HCT116 (cell line): ENCODE results near the gene APAF1. TPM values are rescaled to one million over a fixed set of nuclear protein-coding genes. Genes with fewer than 3 reads are reported as not detected.

Source experiments
- ATAC-seq: fragments of 200-7000 bp; cut with Tn5 transposase; 2 replicates; pipeline ENCODE4 v1.9.1; 2020; ENCODE audit warnings: mild to moderate bottlenecking, moderate library complexity
- BruUV-seq: library from RNA; stranded (reverse); fragments of 400-500 nt; replicated peaks from 2 replicates; lab custom pipeline; 2021; lab: Mats Ljungman, UMichigan
- CTCF ChIA-PET: fragments of 300-600 bp; sonication (Branson Sonifier 250); formaldehyde crosslinking; loops from one replicate; lab custom pipeline; 2021; ENCODE audit warnings: antibody characterized with exemption; lab: Charles Lee
- POLR2A ChIA-PET: fragments of 300-600, 350-600 bp; sonication (Branson Sonifier 250); formaldehyde crosslinking; loops from one replicate; lab custom pipeline; 2021; ENCODE audit warnings: antibody characterized with exemption; lab: Charles Lee
- RAD21 ChIA-PET, 2 experiments: fragments of 300-600 bp; sonication (Branson Sonifier 250); formaldehyde crosslinking; loops; one replicate each; lab custom pipeline; 2023; ENCODE audit warnings: low total read pairs in 2 of 2; ENCODE audit not compliant: uncharacterized antibody in 2 of 2, unreplicated experiment in 2 of 2, low non-redundant PET in 1 of 2; lab: Charles Lee
- DNase-seq: peaks from one replicate; pipeline ENCODE4 v3.0.0-alpha.2; 2010; ENCODE audit warnings: low read depth, low spot score
- H2AFZ ChIP-seq: fragments of 200-600 bp; shearing (Covaris generic), sonication (generic); 2 replicates; pipeline ENCODE4 v1.6.1; 2017; ENCODE audit warnings: low read depth, mixed run types, mixed read lengths, antibody characterized with exemption, low read length; ENCODE audit not compliant: poor library complexity, severe bottlenecking
- H3K27ac ChIP-seq: 2 replicates; pipeline ENCODE4 v1.5.1; 2012; ENCODE audit warnings: low read depth, low read length
- H3K27me3 ChIP-seq: fragments of 200-600 bp; sonication (generic); 2 replicates; pipeline ENCODE4 v1.6.1; 2016; ENCODE audit warnings: mixed run types, low read length, mixed read lengths; ENCODE audit not compliant: insufficient read depth
- H3K36me3 ChIP-seq, 2 experiments: fragments of 200-500 bp in 1 of 2; fragments of 200-600 bp in 1 of 2; sonication (Bioruptor generic) in 1 of 2; sonication (generic) in 1 of 2; 2 replicates each; pipeline versions ENCODE4 v1.5.1 to v1.6.1; 2014 to 2016; ENCODE audit warnings: low read length in 2 of 2, inconsistent platforms in 1 of 2, mixed read lengths in 1 of 2, mixed run types in 1 of 2; ENCODE audit not compliant: insufficient read depth in 2 of 2, control insufficient read depth in 1 of 2
- H3K4me1 ChIP-seq, 2 experiments: fragments of 200-600 bp in 1 of 2; sonication (generic) in 1 of 2; 2 replicates each; pipeline versions ENCODE4 v1.5.1 to v1.6.1; 2012 to 2017; ENCODE audit warnings: low read length in 2 of 2, inconsistent platforms in 1 of 2, mild to moderate bottlenecking in 1 of 2, mixed read lengths in 1 of 2, mixed run types in 1 of 2, moderate library complexity in 1 of 2; ENCODE audit not compliant: insufficient read depth in 2 of 2, control insufficient read depth in 1 of 2
- H3K4me2 ChIP-seq: fragments of 200-600 bp; sonication (generic); 2 replicates; pipeline ENCODE4 v1.6.1; 2017; ENCODE audit warnings: mixed run types, low read length, mixed read lengths
- H3K4me3 ChIP-seq, 2 experiments: fragments of 200-600 bp in 1 of 2; sonication (generic) in 1 of 2; replicated peaks in 1 of 2; 2 replicates each; pipeline ENCODE4 v1.5.1; 2011 to 2016; ENCODE audit warnings: low read length in 2 of 2, control low read depth in 1 of 2, low read depth in 1 of 2, mild to moderate bottlenecking in 1 of 2, mixed read lengths in 1 of 2, mixed run types in 1 of 2
- H3K79me2 ChIP-seq: fragments of 200-600 bp; sonication (generic); 2 replicates; pipeline ENCODE4 v1.6.1; 2017; ENCODE audit warnings: mild to moderate bottlenecking, mixed run types, low read length, moderate library complexity, mixed read lengths; ENCODE audit not compliant: insufficient read depth
- H3K9ac ChIP-seq: fragments of 200-600 bp; sonication (generic); 2 replicates; pipeline ENCODE4 v1.6.1; 2016; ENCODE audit warnings: low read length, mixed read lengths
- H3K9me2 ChIP-seq: fragments of 200-600 bp; sonication (generic), shearing (Covaris generic); 2 replicates; pipeline ENCODE4 v1.6.1; 2017; ENCODE audit warnings: mixed run types, mild to moderate bottlenecking, moderate library complexity; ENCODE audit not compliant: insufficient read depth
- H3K9me3 ChIP-seq, 2 experiments: fragments of 200-500 bp in 1 of 2; fragments of 200-600 bp in 1 of 2; sonication (Bioruptor generic) in 1 of 2; sonication (generic) in 1 of 2; 2 replicates each; pipeline ENCODE4 v1.6.1; 2014 to 2017; ENCODE audit warnings: low read length in 2 of 2, mixed read lengths in 2 of 2, inconsistent platforms in 1 of 2, low read depth in 1 of 2, mild to moderate bottlenecking in 1 of 2, mixed run types in 1 of 2, moderate library complexity in 1 of 2; ENCODE audit not compliant: control insufficient read depth in 1 of 2, insufficient read depth in 1 of 2
- H4K20me1 ChIP-seq: fragments of 200-600 bp; sonication (generic), shearing (Covaris generic); 2 replicates; pipeline ENCODE4 v1.6.1; 2017; ENCODE audit warnings: mixed run types, mild to moderate bottlenecking, moderate library complexity; ENCODE audit not compliant: insufficient read depth
- CEBPB ChIP-seq: IDR thresholded peaks from 2 replicates; pipeline ENCODE4 v1.6.1; 2012; ENCODE audit warnings: low read depth
- EGR1 ChIP-seq: IDR thresholded peaks from 2 replicates; pipeline ENCODE4 v1.6.1; 2012; ENCODE audit warnings: low read depth
- EZH2phosphoT487 ChIP-seq: fragments of 200-600 bp; IDR thresholded peaks from 2 replicates; pipeline ENCODE4 v1.6.1; 2018; ENCODE audit warnings: antibody characterized with exemption, borderline replicate concordance
- JUND ChIP-seq: IDR thresholded peaks from 2 replicates; pipeline ENCODE4 v1.6.1; 2012
- POLR2A ChIP-seq: IDR thresholded peaks from 2 replicates; pipeline ENCODE4 v1.7.0; 2011; ENCODE audit warnings: borderline replicate concordance; ENCODE audit not compliant: insufficient read depth, insufficient read length; ENCODE audit errors: extremely low read depth
- POLR2AphosphoS5 ChIP-seq: IDR thresholded peaks from 2 replicates; pipeline ENCODE4 v1.6.1; 2011; ENCODE audit warnings: mild to moderate bottlenecking, low read depth, low read length, moderate library complexity
- RAD21 ChIP-seq: IDR thresholded peaks from 2 replicates; pipeline ENCODE4 v1.6.1; 2012; ENCODE audit warnings: low read depth, mild to moderate bottlenecking
- REST ChIP-seq: IDR thresholded peaks from 2 replicates; pipeline ENCODE4 v1.6.1; 2012; ENCODE audit warnings: low read depth
- SP1 ChIP-seq: IDR thresholded peaks from 2 replicates; pipeline ENCODE4 v1.6.1; 2012; ENCODE audit warnings: low read depth
- SRF ChIP-seq: IDR thresholded peaks from 2 replicates; pipeline ENCODE4 v1.6.1; 2012; ENCODE audit warnings: low read depth
- TCF7L2 ChIP-seq: IDR thresholded peaks from 2 replicates; pipeline ENCODE4 v1.7.0; 2011; ENCODE audit warnings: borderline replicate concordance, inconsistent platforms; ENCODE audit not compliant: insufficient read depth, insufficient read length; ENCODE audit errors: extremely low read depth
- ZBTB33 ChIP-seq: IDR thresholded peaks from 2 replicates; pipeline ENCODE4 v1.6.1; 2011; ENCODE audit warnings: mild to moderate bottlenecking, low read length, moderate library complexity; ENCODE audit not compliant: insufficient replicate concordance; ENCODE audit errors: extremely low read depth
- ZNF274 ChIP-seq: fragments of 200-500 bp; sonication (Bioruptor generic); IDR thresholded peaks from 2 replicates; pipeline ENCODE4 v1.6.1; 2014; ENCODE audit warnings: mild to moderate bottlenecking, low read depth, low read length, inconsistent platforms
- intact Hi-C: fragments of 100-400 bp; cut with micrococcal nuclease; formaldehyde crosslinking; loops from 2 replicates; pipeline ENCODE4 v1.10.0; 2022
- total RNA-seq: library from RNA; stranded (reverse); gene quantifications from one replicate; pipeline ENCODE4 v1.2.1, GENCODE V29; 2021; ENCODE audit not compliant: unreplicated experiment
- TF ChIP-seq, protein P1 (sequence below): IDR thresholded peaks from 2 replicates; pipeline ENCODE4 v1.6.1; 2012
- TF ChIP-seq, protein P2 (sequence below): IDR thresholded peaks from 2 replicates; pipeline ENCODE4 v1.6.1; 2012

APAF1 gene
- total RNA-seq, 1 experiment from 2014 or later = 13.9 TPM

GRCh38 chr12:98763656-98764055 lies 118.6 kb downstream of the APAF1 start:
- Histone ChIP-seq H3K4me1 (no peaks in the 10 kb centered on the region), H3K9ac (no peak overlapping the region), H2AFZ (no peak overlapping the region)
- RAD21 ChIA-PET = no interaction called here
- TF ChIP-seq CEBPB (no peak), RAD21 (no peak), JUND (no peak), POLR2AphosphoS5 (no peak), SP1 (no peak), SRF (no peak), EZH2phosphoT487 (no peak), EGR1 (no peak), REST (no peak), ZNF274 (no peak), ZBTB33 (no peak), TCF7L2 (no peak), POLR2A (no peak)
- TF ChIP-seq, protein P1, sequence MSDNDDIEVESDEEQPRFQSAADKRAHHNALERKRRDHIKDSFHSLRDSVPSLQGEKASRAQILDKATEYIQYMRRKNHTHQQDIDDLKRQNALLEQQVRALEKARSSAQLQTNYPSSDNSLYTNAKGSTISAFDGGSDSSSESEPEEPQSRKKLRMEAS = no peak
- TF ChIP-seq, protein P2, sequence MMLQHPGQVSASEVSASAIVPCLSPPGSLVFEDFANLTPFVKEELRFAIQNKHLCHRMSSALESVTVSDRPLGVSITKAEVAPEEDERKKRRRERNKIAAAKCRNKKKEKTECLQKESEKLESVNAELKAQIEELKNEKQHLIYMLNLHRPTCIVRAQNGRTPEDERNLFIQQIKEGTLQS = no peak
- TF ChIP-seq, all 23 proteins: peak for 0
- Histone ChIP-seq H4K20me1 (no peaks in the 10 kb centered on the region), H3K27me3 (peaks cover 17% of the 10 kb centered on the region; the same call in 1 of the 2 replicates), H3K9me3 (no peaks in the 10 kb centered on the region), H3K79me2 (no peaks in the 10 kb centered on the region), H3K27ac (no peak overlapping the region), H3K9me2 (no peaks in the 10 kb centered on the region), H3K36me3 (no peaks in the 10 kb centered on the region), H3K4me2 (no peak overlapping the region), H3K4me3 (no peak overlapping the region)
- intact Hi-C loops = no loop called here
- no TSS peak for BruUV-seq
- CTCF ChIA-PET = no interaction called here
- POLR2A ChIA-PET = no interaction called here
- DNase-seq = no peak
- ATAC-seq = no peak
